BJ (cell line): ENCODE data around the gene CMTM1. TPM values are rescaled to one million over a fixed set of nuclear protein-coding genes. Genes with fewer than 3 reads are reported as not detected.

ENCODE experiments used
- CTCF ChIA-PET: fragments of 350-600 bp; formaldehyde crosslinking; extraction: SDS; loops from one replicate; lab custom pipeline; 2021; ENCODE audit warnings: antibody characterized with exemption, inconsistent platforms; lab: Yijun Ruan, JAX
- POLR2A ChIA-PET: fragments of 300-600 bp; sonication (Branson Sonifier 250); formaldehyde crosslinking; extraction: SDS; loops from one replicate; lab custom pipeline; 2021; ENCODE audit warnings: antibody characterized with exemption; lab: Charles Lee
- DNase-seq: peaks from one replicate; pipeline ENCODE4 v3.0.0-alpha.2; 2011; ENCODE audit warnings: low read depth
- H3K27me3 ChIP-seq: 2 replicates; pipeline ENCODE4 v1.6.0; 2011; ENCODE audit warnings: low read length; ENCODE audit not compliant: control insufficient read depth, insufficient read depth
- H3K36me3 ChIP-seq: 2 replicates; pipeline ENCODE4 v1.5.1; 2011; ENCODE audit warnings: low read length; ENCODE audit not compliant: control insufficient read depth, insufficient read depth
- H3K4me3 ChIP-seq: 2 replicates; pipeline ENCODE4 v1.5.1; 2011; ENCODE audit warnings: low read depth, mild to moderate bottlenecking, control low read depth, low read length
- CTCF ChIP-seq: IDR thresholded peaks from 2 replicates; pipeline ENCODE4 v1.5.1; 2011; ENCODE audit warnings: low read depth, mild to moderate bottlenecking, control low read depth, inconsistent platforms, low read length, moderate library complexity; ENCODE audit not compliant: insufficient read depth
- polyA plus RNA-seq: library from polyadenylated mRNA; depleted of rRNA; stranded (reverse); fragments of >200 nt; gene quantifications from 2 replicates; pipeline ENCODE4 v1.2.3, GENCODE V29; 2011

Gene CMTM1
- polyA plus RNA-seq, 1 experiment, result 3.2 TPM

GRCh38 chr16:66575060-66575459, 8.8 kb downstream of the CMTM1 start:
- Histone ChIP-seq H3K27me3 (peaks cover 13% of the 10 kb centered on the region), H3K4me3 (no peak overlapping the region), H3K36me3 (no peaks in the 10 kb centered on the region; the same call in 1 of the 2 replicates)
- DNase-seq, result no peak
- POLR2A ChIA-PET, result no interaction called here
- CTCF ChIA-PET, result interaction anchor here (0.6 to 2.0 kb wide), 5 partner anchors 11 to 59 kb away, joined by 3 to 5 read pairs (median 4); partner anchors contain the start of gene CKLF
- TF ChIP-seq CTCF, result no peak

- CTCF ChIA-PET, result no interaction called here
- DNase-seq, result no peak
Measured at GRCh38 chr16:66576296-66576695, 10.1 kb downstream of the CMTM1 start.

GRCh38 chr16:66578651-66579531, 12.7 kb downstream of the CMTM1 start, which contains the start of gene CMTM2:
CMTM2 (plus strand) TSS chr16:66579463; CDS start chr16:66579608, 145 bp downstream.
- CTCF ChIA-PET, result interaction anchor here (0.7 to 2.4 kb wide), 6 partner anchors 10 to 172 kb away, joined by 3 to 7 read pairs (median 3); no protein-coding TSS in a partner anchor
- POLR2A ChIA-PET, result no interaction called here
- TF ChIP-seq CTCF, result no peak
- Histone ChIP-seq H3K27me3 (peaks cover 13% of the 10 kb centered on the region), H3K4me3 (no peak within 1 kb of the TSS), H3K36me3 (no peaks in the 10 kb centered on the region)
- DNase-seq, result no peak

More at GRCh38 chr16:66576296-66576695, 10.1 kb downstream of the CMTM1 start:
- no peak for TF ChIP-seq CTCF
- no peaks in the 10 kb centered on the region; the same call in 1 of the 2 replicates for H3K36me3 ChIP-seq
- POLR2A ChIA-PET, result no interaction called here
- H3K4me3 ChIP-seq, result no peak overlapping the region
- H3K27me3 ChIP-seq, result peaks cover 13% of the 10 kb centered on the region

- POLR2A ChIA-PET, result no interaction called here
- no peak for DNase-seq
- Histone ChIP-seq H3K36me3 (no peaks in the 10 kb centered on the region), H3K27me3 (peaks cover 13% of the 10 kb centered on the region), H3K4me3 (no peak overlapping the region)
- TF ChIP-seq CTCF, result peak; percentile 52
- CTCF ChIA-PET, result interaction anchor here (0.6 to 2.4 kb wide), 7 partner anchors 9 to 287 kb away, joined by 3 to 7 read pairs (median 4); partner anchors contain the start of gene NAE1
Measured at GRCh38 chr16:66580605-66581209, 14.5 kb downstream of the CMTM1 start.
